Measurements from ENCODE around the gene B9D1. TPM values are rescaled to one million over a fixed set of nuclear protein-coding genes. Genes with fewer than 3 reads are reported as not detected.

The B9D1 gene
- total and polyA plus RNA-seq, 2 experiments from 2014 or later = 35.2 to 63.5 TPM

MicroRNA genes within 50 kb of the gene (microRNA counts, 767-probe panel; counts per million panel counts)
- microRNA hsa-miR-1180 = 8,858 counts per million, percentile 58 among the panel's probes with 10 or more counts

Small RNA genes lying within 50 kb of the gene (microRNA-seq; reads per million reads assigned to microRNA genes)
- 416 reads per million, percentile 83 among the genes with 10 or more reads in this experiment for gene MIR1180

Small RNA genes lying within 50 kb of the gene (small RNA-seq; reads per million reads assigned to genes)
- gene MIR1180 (ENCODE audit: low replicate concordance) = 6.4 reads per million, percentile 94 among the genes with 10 or more reads in this experiment

Other genes starting within 250 kb of the B9D1 start
- gene GRAPL, start 235.1 kb downstream of the B9D1 start, total RNA-seq (2014; rRNA removed; shearing (Covaris generic)) = 0.28 TPM in 1 of 2 replicates, not detected in the other
- not detected in 2 replicates for gene GRAPL, start 235.1 kb downstream of the B9D1 start, polyA plus RNA-seq (2016; fragmentation: Nextera tagmentation; extraction: Ambion mirVana)
- gene EPN2, start 125.4 kb downstream of the B9D1 start, total RNA-seq (2014; rRNA removed; shearing (Covaris generic)) = 28.7 and 34.0 TPM in 2 replicates
- 149 and 164 TPM in 2 replicates for gene EPN2, start 125.4 kb downstream of the B9D1 start, polyA plus RNA-seq (2016; fragmentation: Nextera tagmentation; extraction: Ambion mirVana)
- gene MAPK7, start 15.8 kb upstream of the B9D1 start, total RNA-seq (2014; rRNA removed; shearing (Covaris generic)) = 40.8 and 53.1 TPM in 2 replicates
- gene MAPK7, start 15.8 kb upstream of the B9D1 start, polyA plus RNA-seq (2016; fragmentation: Nextera tagmentation; extraction: Ambion mirVana) = 15.5 and 15.6 TPM in 2 replicates
- gene MFAP4, start 24.5 kb upstream of the B9D1 start, total RNA-seq (2014; rRNA removed; shearing (Covaris generic)) = 2.6 and 7.7 TPM in 2 replicates
- gene MFAP4, start 24.5 kb upstream of the B9D1 start, polyA plus RNA-seq (2016; fragmentation: Nextera tagmentation; extraction: Ambion mirVana) = 9.4 and 9.7 TPM in 2 replicates
- gene RNF112, start 48.5 kb upstream of the B9D1 start, total RNA-seq (2014; rRNA removed; shearing (Covaris generic)) = 1.5 and 4.1 TPM in 2 replicates
- 0.38 and 0.42 TPM in 2 replicates for gene RNF112, start 48.5 kb upstream of the B9D1 start, polyA plus RNA-seq (2016; fragmentation: Nextera tagmentation; extraction: Ambion mirVana)
- 1.9 and 4.5 TPM in 2 replicates for gene SLC47A1, start 171.1 kb upstream of the B9D1 start, total RNA-seq (2014; rRNA removed; shearing (Covaris generic))
- gene SLC47A1, start 171.1 kb upstream of the B9D1 start, polyA plus RNA-seq (2016; fragmentation: Nextera tagmentation; extraction: Ambion mirVana) = 0.53 and 0.64 TPM in 2 replicates